HG03064 (cell line): ENCODE data around the gene CPPED1.
"Not testable (repeated sequence)": the region's sequence is repeated elsewhere in the genome, so short reads cannot be mapped to it uniquely, and the experiment has no call there.

Experiments used
- ATAC-seq: cut with Tn5 transposase; IDR thresholded peaks from one replicate; pipeline ENCODE4 v1.9.1; 2021; ENCODE audit warnings: low read depth; ENCODE audit not compliant: unreplicated experiment

The CPPED1 gene, protein sequence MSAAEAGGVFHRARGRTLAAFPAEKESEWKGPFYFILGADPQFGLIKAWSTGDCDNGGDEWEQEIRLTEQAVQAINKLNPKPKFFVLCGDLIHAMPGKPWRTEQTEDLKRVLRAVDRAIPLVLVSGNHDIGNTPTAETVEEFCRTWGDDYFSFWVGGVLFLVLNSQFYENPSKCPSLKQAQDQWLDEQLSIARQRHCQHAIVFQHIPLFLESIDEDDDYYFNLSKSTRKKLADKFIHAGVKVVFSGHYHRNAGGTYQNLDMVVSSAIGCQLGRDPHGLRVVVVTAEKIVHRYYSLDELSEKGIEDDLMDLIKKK

GRCh38 chr16:12803203-12804093 lies at the start of gene CPPED1:
TSS of gene CPPED1 (minus strand) at chr16:12803887. CDS start at chr16:12803776, 111 bp downstream.
- ATAC-seq: peak; percentile 81

DNA sequence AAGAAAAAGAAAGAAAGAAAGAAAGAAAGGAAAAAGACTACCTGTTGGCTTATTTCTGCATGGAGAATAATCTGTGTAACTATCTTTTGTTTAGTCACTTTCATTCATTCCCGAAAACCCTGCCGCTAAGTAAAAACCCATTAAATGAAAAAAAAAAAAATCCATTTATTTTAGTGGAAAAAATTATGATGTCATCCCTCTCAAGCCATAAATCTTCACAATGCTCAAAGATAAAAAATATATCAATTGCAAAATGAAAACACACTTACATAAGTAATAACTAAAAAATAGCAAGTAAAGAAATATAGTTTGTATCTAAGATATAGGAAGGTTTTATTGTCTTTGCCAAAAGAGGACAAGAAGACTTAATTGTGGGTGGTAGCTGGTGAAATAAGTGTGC lies 46.5 kb upstream of the CPPED1 start:
- ATAC-seq: no peak

GRCh38 chr16:12846592-12846991 lies 42.9 kb upstream of the CPPED1 start:
- no peak for ATAC-seq

- ATAC-seq: no peak
Observed at GRCh38 chr16:12845282-12845681, 41.6 kb upstream of the CPPED1 start.

DNA sequence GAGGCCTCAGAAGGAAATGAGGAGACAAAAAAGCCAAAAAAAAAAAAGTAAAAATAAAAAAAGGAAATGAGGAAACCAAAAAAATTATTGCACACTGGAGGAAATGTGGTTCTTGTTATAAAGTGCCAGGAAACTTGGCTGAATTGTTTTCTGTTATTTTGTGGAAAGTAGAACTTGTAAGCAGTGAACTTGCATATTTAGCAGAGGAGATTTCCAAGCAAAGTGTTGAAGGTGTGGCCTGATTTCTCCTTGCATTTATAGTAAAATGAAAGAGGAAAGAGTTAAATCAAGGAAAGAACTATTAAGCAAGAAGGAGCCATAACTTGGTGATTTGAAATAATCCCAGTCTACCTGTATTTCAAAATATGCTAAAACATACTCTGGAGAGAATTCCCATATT lies 34.1 kb upstream of the CPPED1 start:
- no peak for ATAC-seq

DNA sequence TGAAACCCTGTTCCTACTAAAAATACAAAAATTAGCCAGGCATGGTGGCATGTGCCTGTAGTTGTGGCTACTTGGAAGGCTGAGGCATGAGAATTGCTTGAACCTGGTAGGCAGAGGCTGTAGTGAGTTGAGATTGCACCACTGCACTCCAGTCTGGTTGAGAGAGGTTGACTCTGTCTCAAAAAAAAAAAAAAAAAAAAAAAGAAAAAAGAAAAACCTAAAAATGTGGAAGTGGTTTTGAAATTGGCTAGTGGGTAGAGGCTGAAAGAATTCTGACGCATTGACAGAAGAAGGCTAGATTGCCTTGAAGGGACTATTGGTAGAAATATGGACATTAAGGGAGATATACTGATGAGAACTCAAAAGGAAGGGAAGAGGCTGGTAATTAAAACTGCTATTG lies 33.6 kb upstream of the CPPED1 start:
- no peak for ATAC-seq

DNA sequence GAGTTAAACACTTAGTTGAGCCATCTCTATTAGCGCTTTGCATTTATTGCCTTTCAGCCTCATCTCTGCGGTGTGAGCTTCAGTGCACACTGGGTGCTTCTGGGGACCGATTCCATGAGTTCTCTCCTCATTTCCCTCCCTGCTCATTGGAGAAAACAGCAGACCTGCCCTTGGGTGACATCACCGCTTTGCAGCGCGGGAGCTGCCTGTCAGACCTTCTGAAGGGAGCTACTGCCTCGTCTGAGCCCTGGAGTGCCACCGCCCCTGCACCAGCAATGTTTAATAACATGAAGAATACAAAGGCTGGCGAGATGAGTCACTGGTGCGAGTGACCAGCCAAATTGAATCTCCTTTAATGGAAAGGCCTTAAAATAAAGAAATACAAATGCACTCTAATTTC lies 30.2 kb upstream of the CPPED1 start:
- ATAC-seq: no peak

DNA sequence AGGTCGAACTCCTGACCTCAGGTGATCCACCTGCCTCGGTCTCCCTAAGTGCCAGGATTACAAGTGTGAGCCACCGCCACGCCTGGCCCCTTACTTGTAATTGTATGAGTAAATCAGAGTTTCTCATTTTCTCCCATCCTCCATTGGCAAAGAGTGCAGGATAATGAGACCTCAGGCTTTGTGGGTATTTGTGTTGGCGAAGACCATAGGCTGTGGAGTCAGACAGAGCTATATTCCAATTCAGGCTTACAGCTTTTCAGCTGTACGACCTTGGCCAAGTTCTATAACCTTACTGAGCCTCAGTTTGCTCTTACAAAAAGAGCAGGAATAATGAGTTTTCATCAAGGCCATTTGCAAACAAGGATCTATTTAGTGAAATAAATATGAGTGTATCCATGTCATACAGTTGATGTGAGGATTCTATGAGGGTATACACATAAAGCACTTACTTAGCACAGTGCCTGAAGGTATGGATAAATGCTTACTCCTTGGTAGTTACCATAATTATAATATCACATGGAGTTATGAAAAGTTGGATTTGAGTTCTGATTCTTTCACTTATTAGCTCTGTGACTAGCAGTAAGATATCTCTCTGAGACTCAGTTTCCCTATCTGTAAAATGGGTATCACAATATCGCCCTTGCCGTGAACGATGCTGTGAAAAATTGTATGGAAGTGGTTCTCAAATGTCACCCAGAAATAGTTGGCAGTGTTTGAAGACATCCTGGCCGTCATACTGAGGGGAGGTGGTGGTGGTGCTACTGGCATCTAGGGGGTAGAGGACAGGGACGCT lies 25.6 kb upstream of the CPPED1 start:
- ATAC-seq: no peak

GRCh38 chr16:12828206-12828605 lies 24.5 kb upstream of the CPPED1 start:
- ATAC-seq: no peak

DNA sequence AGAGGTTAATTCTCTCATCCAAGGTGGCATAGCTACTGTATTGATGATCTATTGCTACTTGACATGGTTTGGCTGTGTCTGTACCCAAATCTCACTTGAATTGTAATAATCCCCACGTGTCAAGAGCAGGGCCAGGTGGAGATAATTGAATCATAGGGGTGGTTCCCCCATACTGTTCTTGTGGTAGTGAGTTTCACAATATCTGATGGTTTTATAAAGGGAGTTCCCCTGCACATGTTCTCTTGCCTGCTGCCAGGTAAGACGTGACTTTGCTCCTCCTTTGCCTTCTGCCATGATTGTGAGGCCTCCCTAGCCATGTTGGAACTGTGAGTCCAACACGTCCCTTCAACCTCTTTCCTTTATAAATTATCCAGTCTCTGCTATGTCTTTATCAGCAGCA lies 22.9 kb upstream of the CPPED1 start:
- no peak for ATAC-seq

GRCh38 chr16:12819126-12820117 lies 15.7 kb upstream of the CPPED1 start:
- no peak for ATAC-seq

DNA sequence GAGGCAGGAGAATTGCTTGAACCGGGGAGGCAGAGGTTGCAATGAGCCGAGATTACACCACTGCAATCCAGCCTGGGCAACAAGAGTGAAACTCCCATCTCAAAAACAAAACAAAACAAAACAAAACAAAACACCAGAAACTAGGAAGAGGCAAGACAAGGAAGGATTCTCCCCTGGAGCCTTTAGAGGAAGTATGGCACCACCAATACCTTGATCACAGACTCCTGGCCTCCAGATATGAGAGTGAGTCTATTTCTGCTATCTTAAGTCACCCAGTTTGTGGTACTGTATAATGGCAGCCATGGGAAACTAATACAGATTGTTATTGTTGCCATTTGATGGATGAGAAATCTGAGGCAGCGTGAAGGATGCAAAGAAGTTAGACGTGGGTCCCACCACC lies 14.6 kb upstream of the CPPED1 start:
- no peak for ATAC-seq

GRCh38 chr16:12816791-12817214 lies 13.1 kb upstream of the CPPED1 start:
- ATAC-seq: not testable (repeated sequence)

DNA sequence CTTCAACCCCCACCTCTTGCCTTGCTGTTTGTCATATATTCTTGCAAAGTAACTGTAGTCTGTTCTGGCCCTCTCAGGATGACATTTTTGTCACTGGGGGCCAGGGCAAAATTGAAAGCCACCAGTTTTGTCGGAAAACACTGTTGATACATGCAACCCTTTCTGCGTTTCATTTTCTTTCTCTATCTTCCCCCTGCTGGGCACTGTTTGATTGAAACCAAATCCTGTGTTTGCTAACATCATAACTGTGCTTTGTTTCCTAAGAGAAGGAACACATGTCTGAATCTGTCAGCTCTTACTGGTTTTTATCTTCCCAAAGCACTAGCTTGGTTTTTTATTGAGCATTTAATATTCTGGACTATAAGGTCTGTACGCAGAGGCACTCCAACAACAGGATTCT lies 11.7 kb upstream of the CPPED1 start:
- no peak for ATAC-seq

GRCh38 chr16:12813734-12814133 lies 10.0 kb upstream of the CPPED1 start:
- not testable (repeated sequence) for ATAC-seq

DNA sequence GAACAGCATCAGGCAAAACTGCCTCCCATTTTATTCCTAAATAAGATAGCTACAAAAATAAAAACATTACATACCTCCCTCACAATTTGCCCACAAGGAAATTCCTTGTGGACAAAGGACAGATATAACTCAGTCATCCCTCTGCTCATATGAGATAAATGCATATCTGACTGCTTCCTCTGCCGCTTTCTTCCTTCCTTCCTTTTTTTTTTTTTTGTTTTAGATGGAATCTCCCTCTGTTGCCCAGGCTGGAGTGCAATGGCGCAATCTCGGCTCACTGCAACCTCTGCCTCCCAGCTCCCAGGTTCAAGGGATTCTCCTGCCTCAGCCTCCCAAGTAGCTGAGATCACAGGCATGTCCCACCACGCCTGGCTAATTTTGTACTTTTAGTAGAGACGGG lies 9.6 kb upstream of the CPPED1 start:
- not testable (repeated sequence) for ATAC-seq

DNA sequence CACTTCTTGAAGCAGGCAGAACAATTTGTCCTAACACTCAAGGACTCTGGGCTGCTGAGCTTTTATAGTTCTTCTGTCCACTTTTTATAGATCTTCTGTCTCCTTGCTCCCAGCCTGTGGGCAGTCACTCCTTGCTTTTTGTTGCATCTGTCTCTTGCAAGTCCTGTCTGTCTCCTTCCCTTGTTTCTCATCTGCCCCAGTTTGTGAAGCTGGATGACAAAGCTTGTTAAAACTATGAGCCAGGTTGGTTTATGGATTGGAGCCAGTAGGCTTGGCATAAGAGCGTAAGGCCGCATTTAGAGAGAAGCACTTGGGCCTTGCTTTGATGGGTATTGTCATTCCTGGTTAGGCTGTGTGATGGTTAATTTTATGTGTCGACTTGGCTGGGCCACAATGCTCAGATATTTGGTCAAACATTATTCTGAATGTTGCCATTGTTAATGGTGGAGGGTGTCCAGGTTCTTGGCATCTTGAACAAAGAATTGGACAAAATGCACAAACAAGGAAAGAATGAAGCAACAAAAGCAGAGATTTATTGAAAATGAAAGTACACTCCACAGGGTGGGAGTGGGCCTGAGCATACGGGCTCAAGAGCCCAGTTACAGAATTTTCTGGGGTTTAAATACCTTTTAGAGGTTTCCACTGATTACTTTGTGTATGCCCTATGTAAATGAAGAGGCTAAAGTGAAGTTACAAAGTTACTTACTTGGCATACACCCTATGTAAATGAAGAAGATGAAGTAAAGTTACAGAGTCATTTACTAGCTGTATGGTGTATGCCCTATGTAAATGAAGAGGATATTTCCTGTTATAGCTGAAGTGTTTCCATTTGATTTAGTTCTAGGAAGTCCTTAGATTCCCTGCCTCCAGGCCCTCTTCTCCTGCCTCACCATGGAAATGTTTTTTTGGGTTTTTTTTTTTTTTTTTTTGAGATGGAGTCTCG lies 8.0 kb upstream of the CPPED1 start:
- no peak for ATAC-seq

DNA sequence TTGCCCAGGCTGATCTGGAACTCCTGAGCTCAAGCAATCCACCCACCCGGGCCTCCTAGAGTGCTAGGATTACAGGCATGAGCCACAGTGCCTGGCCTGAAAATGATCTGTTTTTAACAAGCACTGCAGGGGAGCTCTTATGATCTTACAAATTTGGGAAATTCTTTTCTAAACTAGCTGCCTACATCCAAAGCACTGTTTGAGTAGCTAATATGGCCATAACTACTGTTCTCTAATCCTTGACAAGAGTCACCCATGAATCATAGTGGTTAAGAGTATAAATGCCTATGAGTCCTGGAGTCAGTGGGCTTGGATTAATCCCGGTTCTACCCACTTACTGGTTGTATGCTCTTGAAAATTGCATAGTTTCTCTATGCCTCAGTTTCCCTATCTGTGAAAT lies 1.4 kb upstream of the CPPED1 start:
- ATAC-seq: no peak

DNA sequence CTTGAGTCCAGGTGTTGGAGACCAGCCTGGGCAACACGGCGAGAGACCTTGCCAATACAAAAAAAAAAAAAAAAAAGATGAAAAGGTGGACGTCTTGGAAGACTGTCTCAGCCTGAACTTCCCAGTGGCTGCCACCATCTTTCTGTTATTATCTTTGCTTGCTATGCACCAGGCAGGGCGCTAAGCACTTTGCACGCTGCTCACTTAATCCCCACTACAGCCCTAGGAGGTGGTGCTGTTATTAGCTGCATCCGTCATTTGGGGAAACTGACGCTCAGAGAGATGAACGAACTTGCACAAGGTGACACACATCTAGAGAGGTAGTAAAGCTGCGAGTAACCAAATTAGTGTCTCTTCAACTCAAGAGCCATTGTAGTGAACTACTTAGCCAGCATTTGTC lies 708 bp upstream of the CPPED1 start:
- ATAC-seq: no peak
